T-helper 1 cell treated with Interleukin-12 subunit alpha and Interleukin-12 subunit beta and Interleukin-4 antibody, amounts not matched to agents 30 μg/mL and 1 μg/mL, for 36 hours (primary cell): ENCODE measurements around the gene DSTN.

Source experiments
- H3K27ac Mint-ChIP-seq: one replicate; pipeline ENCODE4 v1.8.0; 2021; ENCODE audit warnings: mild to moderate bottlenecking, mixed read lengths
- H3K27me3 Mint-ChIP-seq: one replicate; pipeline ENCODE4 v1.8.0; 2021; ENCODE audit warnings: low read depth, mixed read lengths
- H3K36me3 Mint-ChIP-seq: one replicate; pipeline ENCODE4 v1.8.0; 2021; ENCODE audit warnings: low read depth, mixed read lengths
- H3K4me1 Mint-ChIP-seq: one replicate; pipeline ENCODE4 v1.8.0; 2021; ENCODE audit warnings: low read depth, mixed read lengths
- H3K4me3 Mint-ChIP-seq: one replicate; pipeline ENCODE4 v1.8.0; 2021; ENCODE audit warnings: mild to moderate bottlenecking, moderate library complexity, mixed read lengths
- H3K9me3 Mint-ChIP-seq: one replicate; pipeline ENCODE4 v1.8.0; 2021; ENCODE audit warnings: mixed read lengths

The DSTN gene

DNA sequence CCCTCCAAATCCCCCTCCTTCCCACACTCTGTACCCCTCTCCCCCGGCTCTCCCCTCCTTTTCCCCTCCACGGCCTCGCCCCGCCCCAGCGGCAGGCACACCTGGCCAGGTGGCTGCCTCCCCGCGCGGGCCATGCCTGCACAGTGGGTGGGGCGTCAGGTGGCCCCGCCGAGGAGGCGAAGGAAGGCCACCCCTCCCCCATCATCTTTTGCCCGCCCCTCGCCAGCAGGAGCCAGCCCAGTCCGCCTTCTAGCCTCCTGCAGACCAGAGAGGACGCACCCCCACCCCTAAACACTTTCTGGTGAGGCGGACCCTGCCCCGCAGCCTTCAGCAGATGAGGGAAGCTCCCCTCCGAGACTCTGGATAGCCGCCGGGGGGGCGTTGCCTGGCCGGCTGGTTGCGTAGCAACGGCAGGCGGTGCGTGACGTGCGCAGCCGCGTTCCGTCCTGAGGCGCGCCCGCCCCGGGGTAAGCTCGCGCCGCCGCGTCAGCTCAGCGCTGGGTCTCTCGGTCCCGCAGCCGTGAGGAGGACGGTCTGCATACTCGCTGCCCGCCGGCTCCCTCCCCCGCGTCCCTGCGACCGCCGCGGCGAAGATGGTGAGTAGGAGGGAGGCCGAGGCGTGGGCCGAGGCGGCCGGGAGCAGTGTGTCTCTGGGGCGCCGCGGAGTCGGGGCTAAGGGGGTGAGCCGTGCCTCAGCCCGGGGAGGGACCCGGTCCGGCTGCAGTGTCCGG, at the start of gene DSTN:
Gene DSTN (plus strand): TSS at position 460 of the 731 bp plus-strand sequence. CDS start 134 bp downstream, at position 594.
- Mint-ChIP-seq H3K4me3 (peak within 1 kb of the TSS; percentile 94), H3K36me3 (peaks cover 8% of the 10 kb centered on the region), H3K4me1 (peaks cover 27% of the 10 kb centered on the region), H3K27me3 (peaks cover 23% of the 10 kb centered on the region), H3K9me3 (peaks cover 4% of the 10 kb centered on the region), H3K27ac (peak within 1 kb of the TSS; percentile 87)

DNA sequence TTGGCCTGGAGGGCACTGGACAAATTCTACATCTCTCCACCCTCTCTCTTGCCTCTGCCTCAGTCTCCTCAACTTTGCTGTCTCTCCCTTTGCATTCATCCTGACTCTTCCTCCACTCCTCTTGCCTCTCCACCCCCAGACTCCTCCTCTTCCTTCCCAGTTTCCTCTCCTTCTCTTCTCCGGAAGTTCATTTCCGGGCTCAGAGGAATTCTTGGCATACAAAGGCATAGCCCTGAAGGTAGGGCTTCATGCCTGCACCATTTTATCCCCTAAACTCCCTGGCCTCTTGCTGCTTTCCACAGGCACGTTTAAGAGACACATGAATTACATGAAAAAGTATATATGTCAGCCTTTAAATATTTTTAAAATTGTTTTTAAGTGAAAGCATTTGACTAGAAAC, 49.3 kb upstream of the DSTN start:
- Mint-ChIP-seq H3K4me3 (no peak overlapping the region), H3K9me3 (no peaks in the 10 kb centered on the region), H3K27ac (no peak overlapping the region), H3K4me1 (peaks cover 10% of the 10 kb centered on the region), H3K27me3 (peaks cover 22% of the 10 kb centered on the region), H3K36me3 (no peaks in the 10 kb centered on the region)

DNA sequence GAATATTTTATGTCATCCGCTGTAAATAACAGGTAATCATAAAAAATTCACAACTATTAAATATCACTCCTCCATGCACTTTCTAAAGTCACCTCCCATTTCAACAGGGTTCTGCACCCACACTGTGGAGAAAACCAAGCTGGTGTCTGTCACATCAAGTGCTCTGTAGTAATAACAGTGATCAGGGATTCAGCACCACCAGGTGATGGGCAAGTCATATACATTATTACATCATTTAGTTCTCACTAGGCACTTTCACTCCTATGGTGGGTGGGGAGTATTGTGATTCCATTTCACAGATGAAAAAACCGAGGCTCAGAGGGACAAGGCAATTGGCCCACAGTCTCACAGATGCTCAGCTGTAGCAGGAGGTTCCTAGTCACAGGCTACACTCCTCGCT, 47.3 kb upstream of the DSTN start:
- Mint-ChIP-seq H3K9me3 (no peaks in the 10 kb centered on the region), H3K27ac (no peak overlapping the region), H3K4me1 (peaks cover 9% of the 10 kb centered on the region)

DNA sequence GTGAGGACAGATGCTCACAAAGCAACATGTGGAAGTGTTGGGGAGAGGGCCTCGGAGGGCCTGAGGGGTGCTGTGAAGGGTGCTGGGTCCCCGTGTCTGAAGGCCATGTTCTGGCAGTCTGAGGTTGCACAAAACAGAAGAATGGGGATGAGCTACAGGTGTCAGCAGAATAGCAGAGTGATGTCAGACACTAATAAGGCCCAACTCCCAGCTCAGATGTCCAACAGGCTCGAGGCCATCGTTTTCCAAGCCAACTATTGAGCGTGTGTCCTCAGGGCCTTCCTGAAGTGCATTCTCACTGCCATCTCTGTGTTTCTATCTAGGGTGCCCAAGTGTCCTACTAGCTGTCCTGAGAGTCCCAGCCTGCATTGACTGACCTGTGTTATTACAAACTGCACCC, 46.5 kb upstream of the DSTN start:
- H3K36me3 Mint-ChIP-seq = no peaks in the 10 kb centered on the region
- no peaks in the 10 kb centered on the region for H3K9me3 Mint-ChIP-seq
- H3K27ac Mint-ChIP-seq = no peak overlapping the region
- peaks cover 13% of the 10 kb centered on the region for H3K27me3 Mint-ChIP-seq
- peaks cover 7% of the 10 kb centered on the region for H3K4me1 Mint-ChIP-seq
- H3K4me3 Mint-ChIP-seq = no peak overlapping the region

More for the DNA sequence above, 47.3 kb upstream of the DSTN start:
- no peak overlapping the region for H3K4me3 Mint-ChIP-seq
- no peaks in the 10 kb centered on the region for H3K36me3 Mint-ChIP-seq
- peaks cover 13% of the 10 kb centered on the region for H3K27me3 Mint-ChIP-seq

DNA sequence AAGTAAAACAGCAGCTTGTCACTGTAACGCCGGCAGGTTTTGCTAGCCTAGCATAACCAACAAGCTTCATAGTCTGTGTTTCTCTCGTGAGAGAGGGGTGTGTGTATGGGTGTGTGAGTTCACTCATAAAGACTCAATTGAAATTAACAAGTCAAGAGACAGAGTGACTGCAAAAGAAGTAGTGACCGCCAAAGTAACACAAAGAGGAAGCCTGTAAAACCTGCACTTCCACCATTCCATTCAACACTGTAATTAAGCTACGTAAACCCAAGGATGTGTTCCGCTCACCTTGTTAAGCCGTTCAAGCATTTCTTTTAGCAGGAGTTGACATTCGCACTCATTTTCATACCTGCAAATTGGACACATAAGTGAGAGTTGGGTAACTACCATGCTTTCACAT, 45.3 kb upstream of the DSTN start:
- H3K9me3 Mint-ChIP-seq = no peaks in the 10 kb centered on the region
- H3K36me3 Mint-ChIP-seq = peaks cover 3% of the 10 kb centered on the region
- peaks cover 7% of the 10 kb centered on the region for H3K4me1 Mint-ChIP-seq
- no peak overlapping the region for H3K27ac Mint-ChIP-seq
- H3K4me3 Mint-ChIP-seq = no peak overlapping the region
- H3K27me3 Mint-ChIP-seq = peaks cover 16% of the 10 kb centered on the region

DNA sequence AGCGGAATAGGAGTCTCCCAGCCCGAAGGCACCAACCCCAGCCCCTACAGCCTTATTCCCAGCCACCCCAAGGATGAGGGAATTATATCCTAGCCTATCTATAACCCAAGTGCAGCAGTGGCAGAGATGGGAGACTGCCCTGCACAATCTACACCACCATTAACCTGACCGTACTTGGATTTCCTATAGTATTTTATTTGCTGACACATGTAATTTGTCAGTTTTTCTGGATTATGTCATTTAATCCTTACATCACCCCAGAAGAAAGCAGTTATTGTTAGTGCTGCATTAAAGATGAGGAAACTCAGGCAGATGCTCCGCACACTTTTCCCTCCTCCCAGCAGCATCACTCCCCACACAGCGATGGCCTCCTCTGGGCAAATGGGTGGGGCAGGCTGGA, 44.7 kb upstream of the DSTN start:
- Mint-ChIP-seq H3K27ac (no peak overlapping the region), H3K36me3 (peaks cover 3% of the 10 kb centered on the region), H3K4me3 (no peak overlapping the region), H3K9me3 (no peaks in the 10 kb centered on the region), H3K27me3 (peaks cover 17% of the 10 kb centered on the region), H3K4me1 (peaks cover 7% of the 10 kb centered on the region)

DNA sequence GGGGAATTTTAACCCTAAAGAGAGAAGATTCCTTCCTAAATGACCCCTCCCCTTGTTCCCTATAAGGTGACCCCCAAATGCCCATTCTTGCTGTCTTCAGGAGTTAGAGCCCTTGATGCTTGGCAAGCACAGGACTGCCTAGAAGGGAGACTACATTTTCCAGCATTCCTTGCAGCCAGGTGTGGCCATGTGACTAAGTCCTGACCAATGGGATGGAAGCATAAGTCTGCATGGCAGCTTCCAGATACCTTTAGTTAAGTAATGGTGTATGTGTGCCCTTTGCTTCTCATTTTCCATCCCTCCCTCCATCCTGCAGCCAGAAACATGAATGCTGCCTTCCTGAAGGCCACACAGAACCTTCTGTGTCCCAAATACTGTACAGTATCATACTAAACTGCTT, 44.2 kb upstream of the DSTN start:
- peaks cover 3% of the 10 kb centered on the region for H3K36me3 Mint-ChIP-seq
- peaks cover 14% of the 10 kb centered on the region for H3K27me3 Mint-ChIP-seq
- peaks cover 8% of the 10 kb centered on the region for H3K4me1 Mint-ChIP-seq
- no peak overlapping the region for H3K27ac Mint-ChIP-seq
- no peaks in the 10 kb centered on the region for H3K9me3 Mint-ChIP-seq
- H3K4me3 Mint-ChIP-seq = no peak overlapping the region

DNA sequence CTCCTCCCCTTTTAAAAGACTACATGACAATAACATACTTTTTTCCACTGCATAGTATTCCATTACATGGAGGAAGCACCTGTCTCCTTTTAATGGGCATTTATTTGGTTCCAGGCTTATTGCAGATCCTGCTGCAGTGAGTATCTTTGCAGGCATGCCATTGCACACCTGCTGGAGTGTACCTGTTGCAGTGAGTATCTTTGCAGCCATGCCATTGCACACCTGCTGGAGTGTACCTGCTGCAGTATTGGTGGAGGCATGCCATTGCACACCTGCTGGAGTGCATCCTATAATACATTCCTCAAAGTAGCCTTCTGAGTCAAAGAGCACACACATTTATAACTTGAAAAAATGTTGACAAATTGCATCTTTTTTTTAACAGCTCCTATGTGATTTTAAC, 40.3 kb upstream of the DSTN start:
- Mint-ChIP-seq H3K4me1 (peaks cover 24% of the 10 kb centered on the region), H3K27ac (peak overlapping the region; percentile 15), H3K36me3 (peaks cover 3% of the 10 kb centered on the region), H3K9me3 (no peaks in the 10 kb centered on the region), H3K4me3 (no peak overlapping the region), H3K27me3 (peaks cover 13% of the 10 kb centered on the region)

DNA sequence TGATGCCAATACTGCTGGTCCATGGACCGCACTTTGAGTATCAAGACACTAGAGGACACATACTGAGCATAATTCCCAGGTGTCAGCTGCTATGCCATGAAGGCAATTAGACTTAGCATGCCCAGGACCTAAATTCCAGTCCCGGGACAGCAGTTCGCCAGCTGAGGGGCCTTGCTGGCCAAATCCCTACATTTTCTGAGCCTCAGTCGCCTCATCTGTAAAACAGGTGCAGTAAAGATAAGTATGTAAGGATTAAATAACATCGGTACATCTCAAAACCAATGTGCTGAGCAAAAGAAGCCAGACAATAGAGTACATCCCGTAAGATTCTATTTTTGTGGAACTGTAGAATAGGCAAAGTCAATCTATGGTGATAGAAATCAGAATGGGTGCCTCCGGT, 39.7 kb upstream of the DSTN start:
- peaks cover 11% of the 10 kb centered on the region for H3K27me3 Mint-ChIP-seq
- H3K9me3 Mint-ChIP-seq = no peaks in the 10 kb centered on the region
- H3K4me1 Mint-ChIP-seq = peaks cover 24% of the 10 kb centered on the region
- H3K36me3 Mint-ChIP-seq = peaks cover 3% of the 10 kb centered on the region
- peak overlapping the region; percentile 69 for H3K4me3 Mint-ChIP-seq
- H3K27ac Mint-ChIP-seq = peak overlapping the region; percentile 70

DNA sequence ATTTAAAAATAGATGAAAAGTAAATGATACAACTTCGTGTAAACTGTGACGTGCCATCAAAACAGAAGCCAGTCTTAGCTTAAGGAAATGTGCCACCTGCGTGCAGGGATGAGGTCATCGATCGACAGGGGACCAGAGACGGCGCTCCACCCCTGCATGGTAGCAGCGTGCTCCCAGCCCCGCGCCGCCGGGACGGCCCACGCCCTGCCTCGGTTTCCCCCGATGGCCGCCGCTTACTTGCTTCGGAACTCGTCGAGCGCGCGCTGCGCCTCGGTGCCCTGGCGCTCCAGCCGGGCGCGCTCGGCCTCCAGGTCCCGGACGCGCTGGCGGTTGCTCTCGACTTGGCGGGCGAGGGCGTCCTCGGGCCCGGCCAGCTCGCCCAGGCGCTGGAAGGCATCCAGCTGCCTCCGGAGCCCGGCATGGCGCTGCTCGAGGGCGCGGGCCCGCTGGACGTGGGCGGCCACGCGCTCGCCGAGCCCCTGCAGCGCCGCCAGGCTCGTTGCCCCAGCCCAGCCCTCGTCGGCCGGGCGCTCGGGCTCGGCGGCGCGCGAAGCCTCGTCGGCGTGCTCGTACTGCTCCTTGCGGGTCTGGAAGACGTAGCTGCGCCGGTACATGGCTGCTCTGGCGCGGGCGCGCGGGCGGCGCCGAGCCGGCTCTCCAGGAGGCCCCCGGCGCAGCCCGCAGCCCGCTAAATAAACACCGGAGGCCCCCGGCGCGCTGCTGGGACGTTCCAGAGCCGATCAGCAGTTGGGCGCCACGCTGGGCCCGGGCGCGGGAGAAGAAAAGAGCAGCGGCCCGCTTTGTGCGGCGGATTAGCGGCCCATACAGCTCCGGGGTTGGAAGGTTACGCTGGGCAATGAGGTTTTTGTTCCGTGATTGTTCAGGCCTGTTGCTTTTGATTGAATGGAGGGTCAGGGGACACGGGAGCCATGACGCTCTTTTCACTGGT, 38.9 kb upstream of the DSTN start, which contains the start of gene BFSP1:
Gene BFSP1 (minus strand): TSS at position 664 of the 949 bp plus-strand sequence. CDS start 50 bp downstream, at position 614.
- Mint-ChIP-seq H3K4me1 (peaks cover 21% of the 10 kb centered on the region), H3K27me3 (peaks cover 4% of the 10 kb centered on the region), H3K9me3 (no peaks in the 10 kb centered on the region), H3K36me3 (peaks cover 3% of the 10 kb centered on the region), H3K27ac (peak within 1 kb of the TSS; percentile 95), H3K4me3 (peak within 1 kb of the TSS; percentile 87)

DNA sequence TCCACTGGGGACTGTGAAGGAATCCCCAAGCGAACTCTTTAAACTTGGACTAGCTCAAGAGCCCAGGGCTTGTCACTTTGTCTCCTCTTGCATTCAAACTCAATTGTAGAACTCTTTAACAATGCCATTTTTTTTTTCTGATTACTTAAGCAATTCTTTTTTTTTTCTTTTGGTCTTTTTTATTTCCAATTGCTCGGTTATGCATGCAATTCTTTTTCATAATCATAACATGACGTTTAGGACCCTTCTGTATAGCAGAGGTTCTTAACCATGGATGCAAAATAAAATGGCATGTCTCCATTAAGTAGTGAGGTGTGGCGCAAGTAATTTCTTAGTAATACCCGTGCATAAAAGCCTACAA, 38.2 kb upstream of the DSTN start:
- Mint-ChIP-seq H3K4me3 (peak overlapping the region; percentile 87), H3K4me1 (peaks cover 22% of the 10 kb centered on the region), H3K27ac (peak overlapping the region; percentile 95), H3K9me3 (no peaks in the 10 kb centered on the region), H3K27me3 (peaks cover 4% of the 10 kb centered on the region), H3K36me3 (peaks cover 3% of the 10 kb centered on the region)

DNA sequence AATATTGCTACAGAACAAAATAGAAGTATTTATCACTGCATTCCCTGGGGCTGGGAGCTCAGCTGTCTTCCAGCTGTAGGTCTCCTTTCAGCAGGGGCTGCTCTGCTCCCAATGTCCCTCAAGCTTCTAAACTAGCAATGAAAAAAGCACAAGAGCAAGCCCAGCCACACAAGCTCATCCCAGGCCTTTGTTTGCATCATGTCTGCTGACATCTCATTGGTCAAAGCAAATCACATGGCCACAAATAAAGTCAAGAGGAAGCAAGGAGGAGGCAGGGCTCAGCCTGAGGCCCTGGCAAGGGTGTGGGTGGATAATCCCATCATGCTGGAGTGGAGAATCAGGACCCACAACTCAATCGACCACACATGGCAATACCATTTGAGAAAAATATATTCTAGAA, 36.5 kb upstream of the DSTN start:
- H3K9me3 Mint-ChIP-seq = no peaks in the 10 kb centered on the region
- no peak overlapping the region for H3K4me3 Mint-ChIP-seq
- peaks cover 7% of the 10 kb centered on the region for H3K27me3 Mint-ChIP-seq
- peaks cover 3% of the 10 kb centered on the region for H3K36me3 Mint-ChIP-seq
- H3K4me1 Mint-ChIP-seq = peaks cover 33% of the 10 kb centered on the region
- H3K27ac Mint-ChIP-seq = peak overlapping the region; percentile 29

DNA sequence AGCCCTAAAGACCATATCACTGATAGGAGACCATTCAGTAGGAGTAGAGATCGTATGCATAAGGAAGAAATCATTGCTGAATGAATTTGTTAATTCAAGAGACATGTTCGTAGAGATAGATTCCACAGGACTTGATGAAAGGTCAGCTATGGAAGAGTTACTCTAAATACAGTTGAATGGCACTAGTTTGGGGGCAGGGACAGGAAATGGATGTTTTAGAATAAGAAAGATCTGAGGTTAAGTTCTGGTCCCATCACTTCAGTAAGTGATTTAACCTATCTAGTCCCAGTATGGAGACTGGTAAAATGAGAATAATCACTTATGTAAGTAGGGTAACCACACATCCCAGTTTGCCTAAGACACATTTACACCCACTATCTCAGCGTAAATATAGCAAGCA, 35.8 kb upstream of the DSTN start:
- H3K9me3 Mint-ChIP-seq = no peaks in the 10 kb centered on the region

DNA sequence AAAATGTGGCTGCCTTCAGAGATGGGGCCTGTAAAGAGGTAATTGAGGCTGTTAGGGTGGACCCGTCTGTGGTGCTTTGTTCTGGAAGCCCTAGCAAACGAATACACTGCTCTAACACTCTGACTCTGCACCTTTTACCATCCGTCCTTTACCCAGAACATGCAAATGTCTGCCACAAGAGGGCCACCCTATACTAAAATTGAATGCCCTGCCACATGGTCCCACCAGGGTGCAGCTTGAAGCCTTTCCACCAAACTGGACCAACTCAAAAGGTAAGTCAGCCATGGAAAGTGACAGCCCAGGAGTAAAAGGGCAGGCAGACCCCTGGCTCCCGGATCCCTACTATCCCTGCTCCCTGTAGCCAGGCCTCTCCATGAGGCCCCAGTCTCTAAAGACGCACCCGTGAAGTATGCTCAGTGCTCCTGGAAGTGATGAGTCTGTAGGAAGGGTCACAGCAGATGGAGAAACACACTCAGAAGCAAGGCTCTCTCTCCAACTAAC, 32.9 kb upstream of the DSTN start:
- no peaks in the 10 kb centered on the region for H3K36me3 Mint-ChIP-seq
- no peak overlapping the region for H3K27ac Mint-ChIP-seq
- H3K27me3 Mint-ChIP-seq = peaks cover 20% of the 10 kb centered on the region
- H3K9me3 Mint-ChIP-seq = no peaks in the 10 kb centered on the region
- H3K4me3 Mint-ChIP-seq = no peak overlapping the region
- peaks cover 33% of the 10 kb centered on the region for H3K4me1 Mint-ChIP-seq

More for the DNA sequence above, 35.8 kb upstream of the DSTN start:
- H3K4me1 Mint-ChIP-seq = peaks cover 40% of the 10 kb centered on the region
- H3K27ac Mint-ChIP-seq = no peak overlapping the region
- no peak overlapping the region for H3K4me3 Mint-ChIP-seq
- H3K27me3 Mint-ChIP-seq = peaks cover 7% of the 10 kb centered on the region
- H3K36me3 Mint-ChIP-seq = peaks cover 3% of the 10 kb centered on the region
